HPDE6-E6E7 (cell line): ENCODE measurements around the gene INSRR.

Source experiments
- DNase-seq: peaks from one replicate; pipeline ENCODE4 v3.0.0; 2011; ENCODE audit warnings: missing footprints; ENCODE audit errors: extremely low spot score

Gene INSRR

DNA sequence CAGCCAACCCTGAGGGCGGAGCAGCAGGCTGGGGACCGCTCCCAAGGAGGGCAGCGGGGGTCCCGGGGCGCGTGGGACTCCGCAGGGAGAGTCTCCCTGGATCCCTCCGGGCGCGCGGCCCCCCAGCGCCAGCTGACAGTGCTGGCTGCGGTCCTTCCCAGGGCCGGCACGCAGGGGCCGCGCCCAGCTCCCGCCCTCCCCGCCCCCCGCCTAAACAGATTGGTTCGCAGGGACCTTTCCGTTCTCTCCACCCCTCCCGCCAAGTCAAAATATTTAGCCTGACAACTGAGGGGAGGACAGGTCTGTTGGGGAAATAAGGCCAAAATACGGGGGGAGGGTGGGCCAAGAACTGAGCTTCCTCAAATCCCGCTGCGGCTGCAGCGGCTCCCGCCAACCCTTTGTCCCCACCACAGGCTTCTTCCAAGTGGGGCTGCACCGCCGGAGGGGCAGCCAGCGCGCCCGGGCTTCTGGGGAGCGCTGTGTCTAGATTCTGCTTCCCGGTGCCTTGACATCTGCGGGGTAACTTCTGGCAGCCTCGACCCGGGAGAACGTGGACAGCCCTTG is at the start of gene INSRR:
TSS of gene INSRR (minus strand) at position 159 of the 564 bp plus-strand sequence. CDS start 496 bp downstream, outside the sequence.
- DNase-seq, result no peak

- no peak for DNase-seq
Observed at GRCh38 chr1:156908541-156908940, 49.6 kb upstream of the INSRR start.

GRCh38 chr1:156906206-156906906 is 47.4 kb upstream of the INSRR start:
- DNase-seq, result no peak

DNA sequence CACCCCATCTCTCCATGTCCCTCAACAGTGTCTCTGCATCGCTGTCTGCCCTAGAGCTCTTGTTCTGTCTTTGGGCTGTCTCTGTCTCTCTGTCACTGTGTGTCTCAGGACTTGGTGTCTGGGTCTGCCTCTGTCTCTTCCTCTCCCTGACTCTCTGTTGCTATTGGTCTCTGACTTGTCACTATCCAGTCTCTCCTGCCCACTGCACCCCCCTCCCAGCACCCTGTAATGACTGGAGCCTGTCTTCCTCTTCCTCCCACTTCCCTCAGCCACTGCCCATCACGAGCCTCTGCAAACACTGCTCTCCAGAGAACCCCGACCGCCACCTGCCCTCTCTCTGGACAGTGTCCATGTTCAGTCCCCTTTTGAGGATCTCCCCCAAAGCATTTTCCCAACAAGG is 46.7 kb upstream of the INSRR start:
- no peak for DNase-seq

- DNase-seq, result no peak
Observed at GRCh38 chr1:156905176-156905575, 46.3 kb upstream of the INSRR start.

GRCh38 chr1:156904187-156904959 is 45.5 kb upstream of the INSRR start:
- no peak for DNase-seq

DNA sequence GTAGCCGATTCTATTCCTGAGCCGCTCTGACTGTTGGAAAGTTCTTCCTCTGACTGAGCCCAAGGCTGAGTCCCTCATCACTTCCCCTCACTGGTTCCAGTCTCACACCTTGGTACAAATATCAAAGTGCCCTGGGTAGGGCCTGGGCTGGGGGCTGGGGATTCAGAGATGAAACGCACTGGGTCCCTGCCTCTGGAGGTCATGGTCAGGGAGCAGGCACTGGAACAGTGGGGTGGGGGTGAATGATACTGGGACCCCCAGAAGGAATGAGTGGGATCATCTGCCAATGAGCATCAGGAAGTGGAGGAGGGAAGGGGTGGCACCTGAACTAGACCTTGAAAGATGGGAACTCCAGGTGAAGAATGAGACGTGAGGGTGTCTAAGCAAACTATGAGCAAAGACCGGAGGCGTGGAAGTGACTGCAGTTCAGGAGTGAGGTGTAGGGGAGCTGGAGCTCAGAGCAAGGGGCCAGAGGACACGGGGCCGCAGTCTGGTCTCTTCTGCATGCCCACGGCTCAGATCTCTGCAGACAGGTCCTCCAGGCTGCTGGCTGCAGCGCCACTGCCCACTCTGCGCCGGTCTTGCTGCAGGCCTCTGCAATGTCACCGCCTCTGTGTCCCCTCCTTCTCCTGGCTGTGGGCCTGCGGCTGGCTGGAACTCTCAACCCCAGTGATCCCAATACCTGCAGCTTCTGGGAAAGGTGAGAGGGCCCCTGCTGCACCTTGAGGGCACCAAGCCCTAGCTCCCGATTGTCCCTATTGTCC is 44.6 kb upstream of the INSRR start:
- no peak for DNase-seq

GRCh38 chr1:156901966-156902915 is 43.3 kb upstream of the INSRR start:
- no peak for DNase-seq

DNA sequence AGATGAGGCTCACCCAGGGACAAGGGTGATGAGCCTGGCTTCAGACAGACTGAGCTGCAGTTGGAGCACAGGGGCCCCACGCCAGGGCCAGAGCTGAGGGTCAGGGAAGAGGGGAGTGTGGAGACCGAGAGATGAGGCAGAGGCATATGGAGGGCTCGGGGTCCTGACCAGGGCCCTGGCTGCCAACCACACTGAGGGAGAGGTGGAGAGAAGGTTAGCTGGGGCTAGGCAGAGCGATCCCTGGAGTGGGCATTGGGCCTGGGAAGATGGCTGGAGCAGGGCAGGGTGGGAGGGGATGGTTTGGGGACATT is 42.6 kb upstream of the INSRR start:
- DNase-seq, result no peak

DNA sequence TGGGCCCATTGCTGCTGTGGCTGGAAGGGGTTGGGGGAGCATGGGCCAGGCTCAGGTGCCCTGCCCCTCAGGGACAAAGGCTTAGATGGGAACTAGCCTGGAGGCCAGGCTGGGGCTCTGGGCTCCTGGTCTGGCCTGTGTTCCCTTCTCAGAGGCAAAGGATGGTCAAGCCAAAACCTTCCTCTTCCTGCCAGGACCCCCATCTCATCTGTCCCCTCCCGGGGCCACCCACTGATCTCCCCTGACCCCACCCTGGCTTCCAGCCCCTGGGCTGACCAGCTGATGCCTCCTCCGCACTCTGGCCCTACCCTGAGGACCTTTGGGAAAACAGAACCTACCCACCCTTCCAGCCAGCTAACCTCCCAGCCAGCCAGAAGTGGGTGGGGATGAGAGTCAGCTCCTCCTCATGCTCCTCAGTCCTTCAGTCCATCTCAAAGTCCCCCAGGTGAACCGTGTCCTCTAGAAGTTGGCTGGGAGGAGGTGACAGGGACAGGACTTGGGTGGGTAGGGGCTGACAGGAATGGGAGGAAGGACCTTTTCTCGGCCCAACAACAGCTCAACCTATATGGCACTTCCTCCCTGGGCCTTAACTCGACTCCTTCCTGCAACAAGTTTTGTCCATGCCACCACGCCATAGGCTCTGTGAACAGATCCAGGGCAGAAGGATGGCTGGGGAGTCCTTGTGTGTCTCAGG is 42.1 kb upstream of the INSRR start:
- no peak for DNase-seq

DNA sequence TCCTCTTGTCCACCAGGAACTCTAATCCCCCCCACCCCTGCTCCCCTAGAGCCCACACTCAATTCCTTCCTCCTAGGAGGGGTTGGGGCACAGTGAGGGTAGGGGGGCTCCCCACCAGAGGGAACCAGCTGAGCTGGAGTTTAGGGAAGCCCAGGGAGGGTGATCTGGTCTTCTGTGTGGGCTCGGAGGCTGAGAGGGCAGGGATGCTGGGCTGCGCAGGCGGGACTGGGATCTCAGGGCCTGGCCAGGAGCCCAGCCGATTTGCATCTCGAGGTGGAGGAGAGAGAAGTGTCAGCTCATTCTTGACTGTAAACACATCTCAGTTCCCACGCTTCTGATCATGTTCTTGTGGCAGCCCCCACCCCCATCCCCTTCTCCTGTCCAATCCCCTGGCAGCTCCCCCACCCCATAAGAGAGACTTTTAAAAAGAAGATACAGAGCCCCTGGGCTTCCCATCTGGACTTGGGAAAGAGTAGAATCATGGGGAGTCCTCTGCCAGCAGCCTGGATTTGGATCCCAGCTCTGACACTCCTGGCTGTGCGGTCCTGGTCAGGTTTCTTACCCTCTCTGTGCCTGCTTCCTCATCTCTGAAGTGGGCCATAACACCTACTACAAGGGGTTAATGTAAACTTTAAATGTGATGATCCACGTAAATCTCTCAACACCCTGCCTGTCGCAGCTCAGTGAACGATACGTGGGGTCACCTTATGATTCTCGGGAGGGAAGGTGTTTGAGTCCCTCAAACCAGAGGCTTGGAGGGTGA is 41.2 kb upstream of the INSRR start:
- DNase-seq, result no peak

DNA sequence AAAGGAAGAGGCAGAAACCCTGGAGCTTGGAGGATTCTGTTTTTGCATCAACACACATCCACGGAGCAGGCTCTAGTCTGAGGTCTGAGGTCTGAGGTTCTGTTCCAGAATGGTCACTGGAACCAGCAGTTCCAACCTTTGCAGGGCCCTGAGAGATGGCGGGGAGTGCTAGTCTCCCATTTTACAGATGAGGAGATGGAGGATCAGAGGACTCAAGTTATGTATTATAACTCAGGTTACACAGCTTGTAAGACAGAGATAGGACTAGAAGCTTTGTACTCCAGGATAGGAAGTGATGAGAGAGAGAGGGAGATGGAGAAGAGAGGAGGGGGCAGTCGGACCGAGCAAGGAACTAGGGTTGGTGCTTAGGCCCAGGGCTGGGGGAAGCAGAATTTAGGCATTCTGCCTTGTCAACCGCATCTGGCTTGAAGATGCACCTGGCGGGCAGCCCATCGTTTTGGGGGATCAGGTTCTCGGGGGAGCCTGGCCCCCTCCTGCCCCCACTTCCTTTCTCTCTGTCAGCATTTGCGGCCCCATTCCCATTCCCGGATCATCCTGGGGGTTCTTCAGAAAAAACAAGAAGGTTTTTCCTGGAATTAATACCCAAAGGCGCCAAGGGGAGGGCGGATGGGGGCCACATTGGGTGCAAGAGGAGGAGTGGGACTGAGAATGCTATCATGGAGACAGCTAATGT is 40.2 kb upstream of the INSRR start:
- no peak for DNase-seq

- no peak for DNase-seq
Observed at GRCh38 chr1:156898161-156898566, 39.2 kb upstream of the INSRR start.

DNA sequence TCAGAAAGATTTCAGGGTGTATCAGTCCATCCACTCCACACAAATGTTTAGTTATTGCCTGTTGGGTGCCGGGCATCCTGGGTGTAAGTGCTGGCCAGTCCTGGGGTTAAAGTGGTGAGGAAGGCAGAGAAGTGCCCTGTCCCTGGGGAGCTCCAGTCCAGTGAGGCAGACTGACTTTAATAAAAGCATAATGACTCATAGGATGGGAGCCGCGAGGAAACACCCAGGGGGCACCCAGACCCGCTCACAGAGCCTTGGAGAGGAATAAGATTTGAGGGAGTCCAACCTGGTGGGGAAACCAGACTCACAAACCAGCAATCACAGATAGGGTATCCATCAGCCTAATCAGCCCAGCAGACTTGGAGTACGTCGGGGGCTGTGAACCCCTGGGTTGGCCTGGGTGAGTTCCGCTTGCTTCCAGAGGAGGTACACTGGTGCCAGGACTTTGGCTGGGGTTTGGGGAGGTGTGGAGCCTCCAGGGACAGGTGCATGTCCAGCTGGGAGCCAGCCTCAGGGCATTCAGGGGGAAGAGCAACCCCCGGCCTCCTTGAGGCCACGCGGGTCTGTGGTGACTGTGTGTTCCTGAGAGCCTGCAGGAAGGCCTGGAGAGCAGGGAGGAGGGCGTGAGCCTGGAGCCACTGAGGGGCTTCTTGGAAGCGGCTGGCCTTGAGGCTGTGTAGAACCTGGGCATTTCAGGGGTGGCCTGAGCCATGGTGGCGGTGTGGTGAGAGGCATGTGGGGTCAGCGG is 38.3 kb upstream of the INSRR start:
- peak; percentile 52 for DNase-seq

DNA sequence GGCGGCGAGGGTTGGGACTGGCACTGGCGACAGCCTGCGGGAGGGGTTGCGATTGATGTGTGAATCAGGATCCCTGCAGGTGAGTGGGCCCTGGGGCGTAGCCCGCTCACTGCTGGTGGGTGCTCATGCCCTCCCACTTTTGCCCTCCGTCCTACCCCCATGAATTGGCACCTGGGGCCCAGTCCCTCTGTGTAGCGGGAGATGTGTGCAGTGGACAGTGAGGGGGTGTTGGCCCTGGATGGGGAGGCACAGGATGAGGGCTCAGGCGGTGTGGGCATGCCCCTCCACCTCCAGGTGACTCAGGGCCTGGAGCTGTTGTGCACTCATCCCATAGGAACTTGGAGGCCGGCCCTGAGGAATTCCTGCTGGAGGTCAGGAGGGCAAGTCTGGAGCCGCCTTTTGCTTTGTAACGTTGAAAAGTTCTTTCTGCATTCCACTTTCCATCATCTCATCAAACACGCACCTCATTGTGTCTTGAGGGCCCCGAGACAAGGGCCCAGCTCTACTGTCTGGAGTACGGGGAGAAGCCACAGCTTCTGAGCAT is 37.6 kb upstream of the INSRR start:
- peak; percentile 84 for DNase-seq

- no peak for DNase-seq
Observed at GRCh38 chr1:156895927-156896326, 37.0 kb upstream of the INSRR start.

DNA sequence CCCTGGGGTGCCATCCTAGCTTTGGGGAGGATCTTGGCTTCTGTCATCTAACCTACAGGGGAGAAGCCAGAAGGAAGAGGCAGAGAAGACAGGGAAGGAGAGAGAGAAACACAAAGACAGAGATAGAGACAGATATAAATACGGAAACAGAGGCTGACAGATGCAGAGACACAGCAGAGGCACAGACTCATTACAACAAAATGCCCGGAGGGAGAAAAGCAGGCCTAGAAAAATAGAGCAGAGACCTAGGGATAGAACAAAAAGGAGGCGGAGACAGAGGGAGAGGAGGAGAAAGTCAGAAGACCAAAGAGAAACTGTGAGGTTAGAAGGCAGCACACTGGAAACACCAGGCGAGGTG is 36.5 kb upstream of the INSRR start:
- DNase-seq, result no peak

GRCh38 chr1:156894711-156895454 is 36.0 kb upstream of the INSRR start:
- no peak for DNase-seq
